ENCODE results near the gene AOX1. TPM values are rescaled to one million over a fixed set of nuclear protein-coding genes. Genes with fewer than 3 reads are reported as not detected.
A peak's percentile ranks its signal among the peaks of the same experiment; 100 is the strongest.

The AOX1 gene
- polyA plus RNA-seq (2012; rRNA removed) = 3.3 and 4.6 TPM in 2 replicates
- 3.7 and 3.8 TPM in 2 replicates for polyA plus RNA-seq (2012; cell fraction: cytosol; rRNA removed)
- 2.2 and 3.9 TPM in 2 replicates for polyA plus RNA-seq (2012; cell fraction: nucleus; rRNA removed)

DNA sequence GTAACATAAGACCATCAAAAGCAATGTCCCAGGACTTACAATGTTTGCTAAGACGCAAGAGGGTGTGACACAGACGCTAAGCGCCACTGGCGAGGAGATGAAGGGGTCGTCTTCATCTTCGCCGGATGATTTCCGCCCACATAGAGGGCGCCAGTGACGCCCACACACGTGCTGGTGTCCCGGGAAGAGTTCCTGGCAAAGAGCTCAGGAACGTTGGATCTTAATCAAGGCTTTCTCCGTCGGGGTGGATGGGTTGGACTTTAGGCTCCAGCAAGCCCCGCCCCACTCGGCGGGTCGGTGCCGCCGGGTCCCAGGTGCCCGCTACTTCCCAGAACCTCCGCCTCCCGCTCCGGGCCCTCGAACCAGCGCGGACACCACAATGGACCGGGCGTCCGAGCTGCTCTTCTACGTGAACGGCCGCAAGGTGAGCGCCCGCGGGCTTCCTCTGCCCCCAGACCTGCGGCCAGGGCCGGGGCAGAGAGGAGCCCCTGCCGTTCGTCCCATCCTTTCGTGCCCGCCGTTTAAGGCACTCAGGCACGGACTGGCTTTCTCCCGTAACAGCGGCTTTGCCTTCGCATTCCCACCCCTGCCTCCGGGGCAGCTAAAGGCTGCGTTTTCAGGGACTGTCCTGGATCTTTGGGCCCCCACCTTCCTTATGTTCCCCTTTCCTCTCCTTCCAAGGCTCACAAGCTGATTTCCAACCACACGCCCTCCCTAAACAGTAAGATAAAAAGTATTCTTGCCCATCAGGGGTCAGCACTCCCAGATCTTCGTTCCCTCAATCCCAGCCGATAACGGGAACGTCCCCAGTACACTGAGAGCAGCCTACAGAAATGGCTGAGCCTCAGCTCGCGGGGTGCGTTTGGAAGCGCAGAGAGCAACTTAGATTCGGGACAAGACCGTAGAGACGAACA, at the start of gene AOX1:
TSS of gene AOX1 (plus strand) at position 285 of the 914 bp plus-strand sequence. CDS start at position 380, 95 bp downstream.
- ChIA-PET POLR2A (no interaction called here), CTCF (interaction anchor here (0.6 to 2.1 kb wide), 9 partner anchors 10 to 612 kb away, joined by 3 to 6 read pairs (median 3); partner anchors contain the start of gene KCTD18)
- Histone ChIP-seq H2AFZ (ENCODE audit: low read depth) (no peak within 1 kb of the TSS), H3K27me3 (ENCODE audit: insufficient read depth) (no peaks in the 10 kb centered on the region), H3K9me2 (no peaks in the 10 kb centered on the region), H3K36me3 (replicated peaks in 1 of 2; ENCODE audit: control insufficient read depth in 1 of 2, insufficient read depth in 2 of 2, low read length in 1 of 2) (peaks cover 4 to 5% of the 10 kb centered on the region in 2 experiments), H3K79me2 (ENCODE audit: insufficient read depth) (no peaks in the 10 kb centered on the region), H3K9me3 (no peaks in the 10 kb centered on the region), H4K20me1 (ENCODE audit: insufficient read depth) (no peaks in the 10 kb centered on the region), H3K4me3 (ENCODE audit: low read depth in 2 of 2, low read length in 1 of 2) (peak within 1 kb of the TSS in 1 of 2 experiments; percentile 26; a peak in 2 of 4 replicates), H3K27ac (ENCODE audit: low read depth in 2 of 2, low read length in 1 of 2) (no peak within 1 kb of the TSS), H3K9ac (no peak within 1 kb of the TSS), H3F3A (replicated peaks; ENCODE audit: insufficient read depth) (no peaks in the 10 kb centered on the region), H3K4me2 (no peak within 1 kb of the TSS), H3K4me1 (ENCODE audit: control insufficient read depth in 1 of 2, insufficient read depth in 2 of 2, low read depth in 1 of 2, low read length in 1 of 2) (peaks cover 0 to 5% of the 10 kb centered on the region in 2 experiments; a peak in 1 of 4 replicates)
- DNase-seq = peak; percentile 49
- TF ChIP-seq, protein P1, sequence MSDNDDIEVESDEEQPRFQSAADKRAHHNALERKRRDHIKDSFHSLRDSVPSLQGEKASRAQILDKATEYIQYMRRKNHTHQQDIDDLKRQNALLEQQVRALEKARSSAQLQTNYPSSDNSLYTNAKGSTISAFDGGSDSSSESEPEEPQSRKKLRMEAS (IDR thresholded peaks at IDR 0.05; ENCODE audit: low read depth) = peak; percentile 55; the same call in 1 of the 2 replicates
- no peak for TF ChIP-seq ELF1 (IDR thresholded peaks at IDR 0.05)
- TF ChIP-seq RCOR1 (IDR thresholded peaks at IDR 0.05; ENCODE audit: low read length) = no peak
- TF ChIP-seq GABPA (IDR thresholded peaks at IDR 0.05; ENCODE audit: low read depth) = no peak
- 79% methylated on average over 31 of the region's 62 CpGs for WGBS (ENCODE audit: low lambda C conversion rate)

DNA sequence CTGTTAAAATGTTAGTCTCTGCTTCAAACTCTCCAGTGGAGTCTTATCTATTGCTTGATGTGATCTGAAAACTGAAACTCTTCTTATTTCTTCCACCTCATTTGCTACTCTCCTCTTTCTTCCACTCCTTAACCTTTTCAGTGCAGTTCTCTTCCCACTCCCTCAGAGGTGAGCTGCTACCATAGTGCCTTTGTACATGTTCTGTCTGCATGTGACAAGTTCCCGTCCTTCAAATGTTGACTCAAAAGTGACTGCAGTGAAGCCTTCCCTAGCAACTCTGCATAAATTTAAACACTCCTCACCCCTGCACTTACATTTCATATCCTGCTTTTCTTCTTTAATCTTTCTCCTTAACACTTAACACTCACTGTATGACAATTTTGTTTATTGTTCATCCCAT, 47.7 kb upstream of the AOX1 start:
- peaks cover 0 to 4% of the 10 kb centered on the region in 2 experiments; a peak in 3 of 4 replicates for H3K4me1 ChIP-seq (ENCODE audit: control insufficient read depth in 1 of 2, insufficient read depth in 2 of 2, low read depth in 1 of 2, low read length in 1 of 2)
- H3K4me3 ChIP-seq (ENCODE audit: low read depth in 2 of 2, low read length in 1 of 2) = no peak overlapping the region
- H3K79me2 ChIP-seq (ENCODE audit: insufficient read depth) = peaks cover 15% of the 10 kb centered on the region; the same call in 1 of the 2 replicates
- ChIA-PET CTCF (no interaction called here), POLR2A (no interaction called here)
- no peaks in the 10 kb centered on the region for H3K27me3 ChIP-seq (ENCODE audit: insufficient read depth)
- H3K4me2 ChIP-seq = 0 out of 2 replicates have a peak overlapping the region, but pooled peaks have one; percentile 10
- H3K9me3 ChIP-seq = no peaks in the 10 kb centered on the region
- WGBS (ENCODE audit: low lambda C conversion rate) = 100% methylated on average over 1 of the region's 1 CpG
- TF ChIP-seq, protein P2, sequence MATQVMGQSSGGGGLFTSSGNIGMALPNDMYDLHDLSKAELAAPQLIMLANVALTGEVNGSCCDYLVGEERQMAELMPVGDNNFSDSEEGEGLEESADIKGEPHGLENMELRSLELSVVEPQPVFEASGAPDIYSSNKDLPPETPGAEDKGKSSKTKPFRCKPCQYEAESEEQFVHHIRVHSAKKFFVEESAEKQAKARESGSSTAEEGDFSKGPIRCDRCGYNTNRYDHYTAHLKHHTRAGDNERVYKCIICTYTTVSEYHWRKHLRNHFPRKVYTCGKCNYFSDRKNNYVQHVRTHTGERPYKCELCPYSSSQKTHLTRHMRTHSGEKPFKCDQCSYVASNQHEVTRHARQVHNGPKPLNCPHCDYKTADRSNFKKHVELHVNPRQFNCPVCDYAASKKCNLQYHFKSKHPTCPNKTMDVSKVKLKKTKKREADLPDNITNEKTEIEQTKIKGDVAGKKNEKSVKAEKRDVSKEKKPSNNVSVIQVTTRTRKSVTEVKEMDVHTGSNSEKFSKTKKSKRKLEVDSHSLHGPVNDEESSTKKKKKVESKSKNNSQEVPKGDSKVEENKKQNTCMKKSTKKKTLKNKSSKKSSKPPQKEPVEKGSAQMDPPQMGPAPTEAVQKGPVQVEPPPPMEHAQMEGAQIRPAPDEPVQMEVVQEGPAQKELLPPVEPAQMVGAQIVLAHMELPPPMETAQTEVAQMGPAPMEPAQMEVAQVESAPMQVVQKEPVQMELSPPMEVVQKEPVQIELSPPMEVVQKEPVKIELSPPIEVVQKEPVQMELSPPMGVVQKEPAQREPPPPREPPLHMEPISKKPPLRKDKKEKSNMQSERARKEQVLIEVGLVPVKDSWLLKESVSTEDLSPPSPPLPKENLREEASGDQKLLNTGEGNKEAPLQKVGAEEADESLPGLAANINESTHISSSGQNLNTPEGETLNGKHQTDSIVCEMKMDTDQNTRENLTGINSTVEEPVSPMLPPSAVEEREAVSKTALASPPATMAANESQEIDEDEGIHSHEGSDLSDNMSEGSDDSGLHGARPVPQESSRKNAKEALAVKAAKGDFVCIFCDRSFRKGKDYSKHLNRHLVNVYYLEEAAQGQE (IDR thresholded peaks at IDR 0.05; ENCODE audit: low read depth, low read length) = no peak
- no peaks in the 10 kb centered on the region for H3F3A ChIP-seq (replicated peaks; ENCODE audit: insufficient read depth)
- peaks cover 36 to 49% of the 10 kb centered on the region in 2 experiments for H3K36me3 ChIP-seq (replicated peaks in 1 of 2; ENCODE audit: control insufficient read depth in 1 of 2, insufficient read depth in 2 of 2, low read length in 1 of 2)
- peak overlapping the region in 1 of 2 experiments; percentile 73; a peak in 2 of 4 replicates for H3K27ac ChIP-seq (ENCODE audit: low read depth in 2 of 2, low read length in 1 of 2)
- H2AFZ ChIP-seq (ENCODE audit: low read depth) = no peak overlapping the region
- no peak for DNase-seq
- no peaks in the 10 kb centered on the region for H3K9me2 ChIP-seq
- H3K9ac ChIP-seq = no peak overlapping the region
- H4K20me1 ChIP-seq (ENCODE audit: insufficient read depth) = no peaks in the 10 kb centered on the region
